22Rv1 (cell line): ENCODE measurements around the gene ELAVL1.

Experiments used
- CTCF ChIP-seq: fragments of 450-650 bp; IDR thresholded peaks from 2 replicates; pipeline ENCODE4 v1.5.1; 2017; ENCODE audit warnings: mild to moderate bottlenecking
- ZFX ChIP-seq: fragments of 450-650 bp; IDR thresholded peaks from 2 replicates; pipeline ENCODE4 v1.6.1; 2017; ENCODE audit warnings: antibody characterized with exemption, borderline replicate concordance

GRCh38 chr19:7912144-7912696 is 93.2 kb downstream of the ELAVL1 start:
- TF ChIP-seq CTCF (no peak), ZFX (no peak)
